Osteoblast (primary cell): ENCODE measurements around the gene SYNE3. TPM values are rescaled to one million over a fixed set of nuclear protein-coding genes. Genes with fewer than 3 reads are reported as not detected.

Source experiments
- DNase-seq: peaks from one replicate; pipeline ENCODE4 v3.0.0; 2011; ENCODE audit warnings: low spot score, mixed read lengths; ENCODE audit not compliant: insufficient read length; ENCODE audit errors: missing footprints
- H2AFZ ChIP-seq: 2 replicates; pipeline ENCODE4 v1.6.0; 2011; ENCODE audit warnings: mild to moderate bottlenecking, low read length
- H3K27ac ChIP-seq: 2 replicates; pipeline ENCODE4 v1.5.1; 2011; ENCODE audit warnings: mild to moderate bottlenecking, low read depth, low read length, moderate library complexity
- H3K27me3 ChIP-seq: 2 replicates; pipeline ENCODE4 v1.6.0; 2012; ENCODE audit warnings: mild to moderate bottlenecking, control low read depth, inconsistent platforms, low read length, moderate library complexity; ENCODE audit not compliant: insufficient read depth
- H3K36me3 ChIP-seq: 2 replicates; pipeline ENCODE4 v1.5.1; 2011; ENCODE audit warnings: mild to moderate bottlenecking, low read length, control low read depth, moderate library complexity; ENCODE audit not compliant: insufficient read depth
- H3K4me1 ChIP-seq: 2 replicates; pipeline ENCODE4 v1.5.1; 2011; ENCODE audit warnings: mild to moderate bottlenecking, low read length, control low read depth, moderate library complexity; ENCODE audit not compliant: insufficient read depth
- H3K4me2 ChIP-seq: 2 replicates; pipeline ENCODE4 v1.6.0; 2011; ENCODE audit warnings: mild to moderate bottlenecking, low read length; ENCODE audit not compliant: insufficient read depth
- H3K4me3 ChIP-seq: fragments of 200-600 bp; sonication (generic); 3 replicates; pipeline ENCODE4 v1.5.1; 2012; ENCODE audit warnings: mild to moderate bottlenecking, low read length, inconsistent platforms; ENCODE audit not compliant: insufficient read depth
- H3K79me2 ChIP-seq: 2 replicates; pipeline ENCODE4 v1.6.0; 2012; ENCODE audit warnings: mild to moderate bottlenecking, low read length, control low read depth, inconsistent platforms; ENCODE audit not compliant: insufficient read depth
- H3K9me3 ChIP-seq: 2 replicates; pipeline ENCODE4 v1.5.1; 2011; ENCODE audit warnings: low read depth, low read length, control low read depth
- H4K20me1 ChIP-seq: 2 replicates; pipeline ENCODE4 v1.6.0; 2012; ENCODE audit warnings: mild to moderate bottlenecking, low read length, control low read depth; ENCODE audit not compliant: insufficient read depth
- total RNA-seq: library from RNA; depleted of rRNA; stranded (reverse); fragments of >200 nt; gene quantifications from 2 replicates; pipeline ENCODE4 v1.2.3, GENCODE V29; 2012
- TF ChIP-seq, protein P1 (sequence below): IDR thresholded peaks from 2 replicates; pipeline ENCODE4 v1.5.1; 2011; ENCODE audit warnings: mild to moderate bottlenecking, low read depth, low read length, moderate library complexity; ENCODE audit errors: extremely low read depth

Gene SYNE3
- total RNA-seq, 1 donor = 23.9 TPM

- no peak overlapping the region for H3K27ac ChIP-seq
- peaks cover 10% of the 10 kb centered on the region for H3K79me2 ChIP-seq
- no peak overlapping the region for H3K4me2 ChIP-seq
- no peaks in the 10 kb centered on the region for H4K20me1 ChIP-seq
- H2AFZ ChIP-seq = peak overlapping the region; percentile 35
- no peaks in the 10 kb centered on the region for H3K36me3 ChIP-seq
- no peaks in the 10 kb centered on the region for H3K9me3 ChIP-seq
- no peak overlapping the region for H3K4me3 ChIP-seq
- TF ChIP-seq, protein P1, sequence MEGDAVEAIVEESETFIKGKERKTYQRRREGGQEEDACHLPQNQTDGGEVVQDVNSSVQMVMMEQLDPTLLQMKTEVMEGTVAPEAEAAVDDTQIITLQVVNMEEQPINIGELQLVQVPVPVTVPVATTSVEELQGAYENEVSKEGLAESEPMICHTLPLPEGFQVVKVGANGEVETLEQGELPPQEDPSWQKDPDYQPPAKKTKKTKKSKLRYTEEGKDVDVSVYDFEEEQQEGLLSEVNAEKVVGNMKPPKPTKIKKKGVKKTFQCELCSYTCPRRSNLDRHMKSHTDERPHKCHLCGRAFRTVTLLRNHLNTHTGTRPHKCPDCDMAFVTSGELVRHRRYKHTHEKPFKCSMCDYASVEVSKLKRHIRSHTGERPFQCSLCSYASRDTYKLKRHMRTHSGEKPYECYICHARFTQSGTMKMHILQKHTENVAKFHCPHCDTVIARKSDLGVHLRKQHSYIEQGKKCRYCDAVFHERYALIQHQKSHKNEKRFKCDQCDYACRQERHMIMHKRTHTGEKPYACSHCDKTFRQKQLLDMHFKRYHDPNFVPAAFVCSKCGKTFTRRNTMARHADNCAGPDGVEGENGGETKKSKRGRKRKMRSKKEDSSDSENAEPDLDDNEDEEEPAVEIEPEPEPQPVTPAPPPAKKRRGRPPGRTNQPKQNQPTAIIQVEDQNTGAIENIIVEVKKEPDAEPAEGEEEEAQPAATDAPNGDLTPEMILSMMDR = no peak
- no peak for DNase-seq
- no peaks in the 10 kb centered on the region for H3K27me3 ChIP-seq
- peaks cover 3% of the 10 kb centered on the region for H3K4me1 ChIP-seq
These were observed 27.0 kb downstream of the SYNE3 start for GRCh38 chr14:95489214-95490137.

- H3K4me1 ChIP-seq = peaks cover 8% of the 10 kb centered on the region
- H3K27me3 ChIP-seq = no peaks in the 10 kb centered on the region
- no peaks in the 10 kb centered on the region for H3K9me3 ChIP-seq
- H3K4me2 ChIP-seq = no peak overlapping the region
- TF ChIP-seq, protein P1 = no peak
- peaks cover 9% of the 10 kb centered on the region for H3K79me2 ChIP-seq
- H2AFZ ChIP-seq = no peak overlapping the region
- no peaks in the 10 kb centered on the region for H3K36me3 ChIP-seq
- H3K27ac ChIP-seq = no peak overlapping the region
- no peaks in the 10 kb centered on the region for H4K20me1 ChIP-seq
- DNase-seq = no peak
- H3K4me3 ChIP-seq = no peak overlapping the region
These were observed 27.9 kb downstream of the SYNE3 start for GRCh38 chr14:95488376-95489213.

- Histone ChIP-seq H2AFZ (no peak overlapping the region), H3K27me3 (no peaks in the 10 kb centered on the region), H3K4me2 (no peak overlapping the region), H3K79me2 (peaks cover 9% of the 10 kb centered on the region), H3K4me3 (no peak overlapping the region), H3K9me3 (no peaks in the 10 kb centered on the region), H3K36me3 (no peaks in the 10 kb centered on the region), H3K4me1 (peaks cover 15% of the 10 kb centered on the region), H4K20me1 (no peaks in the 10 kb centered on the region), H3K27ac (no peak overlapping the region)
- no peak for DNase-seq
- TF ChIP-seq, protein P1 = no peak
These were observed 28.8 kb downstream of the SYNE3 start for GRCh38 chr14:95487669-95488084.
